Neural cell (in vitro differentiated cells): Measurements from ENCODE around the gene UNC5B. TPM values are rescaled to one million over a fixed set of nuclear protein-coding genes. Genes with fewer than 3 reads are reported as not detected.

ENCODE experiments used
- H2AFZ ChIP-seq: fragments of 200-600, 300-800 bp; sonication (generic), shearing (Covaris generic); 2 replicates; pipeline ENCODE4 v1.6.0; 2014; ENCODE audit warnings: low read depth, mild to moderate bottlenecking, antibody characterized with exemption, low read length, moderate library complexity
- H3F3A ChIP-seq: fragments of 200-600 bp; shearing (Covaris generic); 2 replicates; pipeline ENCODE4 v1.6.1; 2016; ENCODE audit warnings: mild to moderate bottlenecking, moderate library complexity, mixed read lengths, antibody characterized with exemption, low read length; ENCODE audit not compliant: insufficient read depth, poor library complexity, severe bottlenecking
- H3K27ac ChIP-seq: fragments of 200-600, 300-800 bp; sonication (generic), shearing (Covaris generic); 2 replicates; pipeline ENCODE4 v1.5.1; 2014; ENCODE audit warnings: mild to moderate bottlenecking, low read length, moderate library complexity
- H3K27me3 ChIP-seq: fragments of 300-800, 200-600 bp; sonication (generic), shearing (Covaris generic); 2 replicates; pipeline ENCODE4 v1.6.0; 2014; ENCODE audit warnings: mild to moderate bottlenecking, low read depth, low read length, moderate library complexity; ENCODE audit not compliant: insufficient read depth
- H3K36me3 ChIP-seq: fragments of 300-800, 200-600 bp; sonication (generic), shearing (Covaris generic); 2 replicates; pipeline ENCODE4 v1.5.1; 2014; ENCODE audit warnings: mild to moderate bottlenecking, antibody characterized with exemption, low read length, moderate library complexity; ENCODE audit not compliant: insufficient read depth
- H3K4me2 ChIP-seq: fragments of 300-800, 200-600 bp; sonication (generic), shearing (Covaris generic); 2 replicates; pipeline ENCODE4 v1.6.0; 2014; ENCODE audit warnings: mild to moderate bottlenecking, low read length
- H3K4me3 ChIP-seq: fragments of 300-800, 200-600 bp; sonication (generic), shearing (Covaris generic); 2 replicates; pipeline ENCODE4 v1.5.1; 2014; ENCODE audit warnings: mild to moderate bottlenecking, low read length, moderate library complexity
- H3K79me2 ChIP-seq: fragments of 200-600 bp; shearing (Covaris generic); replicated peaks from 2 replicates; pipeline ENCODE4 v1.6.0; 2014; ENCODE audit warnings: mild to moderate bottlenecking, low read length, moderate library complexity; ENCODE audit not compliant: insufficient read depth
- H3K9ac ChIP-seq: fragments of 300-800, 200-600 bp; sonication (generic), shearing (Covaris generic); 2 replicates; pipeline ENCODE4 v1.6.1; 2016; ENCODE audit warnings: mild to moderate bottlenecking, low read length, mixed read lengths
- H3K9me2 ChIP-seq: fragments of 200-600 bp; shearing (Covaris generic); 2 replicates; pipeline ENCODE4 v1.6.1; 2016; ENCODE audit warnings: mild to moderate bottlenecking, low read length, mixed read lengths; ENCODE audit not compliant: insufficient read depth
- H3K9me3 ChIP-seq: fragments of 200-600, 300-800 bp; sonication (generic), shearing (Covaris generic); 2 replicates; pipeline ENCODE4 v1.6.1; 2016; ENCODE audit warnings: mild to moderate bottlenecking, mixed run types, low read length, moderate library complexity, mixed read lengths
- H4K20me1 ChIP-seq: fragments of 200-600 bp; shearing (Covaris generic); 2 replicates; pipeline ENCODE4 v1.6.1; 2016; ENCODE audit warnings: mild to moderate bottlenecking, mixed run types; ENCODE audit not compliant: insufficient read depth
- EP300 ChIP-seq: fragments of 450-650 bp; conservative IDR thresholded peaks from 2 replicates; pipeline ENCODE4 v1.6.1; 2014; ENCODE audit warnings: antibody characterized with exemption, mild to moderate bottlenecking, moderate library complexity; ENCODE audit not compliant: poor library complexity, severe bottlenecking
- EZH2 ChIP-seq: fragments of 200-600, 300-800 bp; shearing (Covaris generic), sonication (generic); IDR thresholded peaks from 2 replicates; pipeline ENCODE4 v1.6.1; 2014; ENCODE audit warnings: antibody characterized with exemption, low read length, borderline replicate concordance, mild to moderate bottlenecking; ENCODE audit not compliant: insufficient read depth, poor library complexity, severe bottlenecking
- MXI1 ChIP-seq: fragments of 450-650 bp; conservative IDR thresholded peaks from 2 replicates; pipeline ENCODE4 v1.6.1; 2014; ENCODE audit warnings: antibody characterized with exemption, mild to moderate bottlenecking; ENCODE audit not compliant: poor library complexity, severe bottlenecking
- POLR2AphosphoS5 ChIP-seq: IDR thresholded peaks from 2 replicates; pipeline ENCODE4 v1.6.1; 2012
- RAD21 ChIP-seq: fragments of 450-650 bp; conservative IDR thresholded peaks from 2 replicates; pipeline ENCODE4 v1.6.1; 2014; ENCODE audit warnings: antibody characterized with exemption, mild to moderate bottlenecking, moderate library complexity
- SMC3 ChIP-seq: fragments of 450-650 bp; conservative IDR thresholded peaks from 2 replicates; pipeline ENCODE4 v1.6.1; 2014; ENCODE audit warnings: antibody characterized with exemption, mild to moderate bottlenecking, moderate library complexity; ENCODE audit not compliant: poor library complexity
- TAF1 ChIP-seq: IDR thresholded peaks from 2 replicates; pipeline ENCODE4 v1.6.1; 2012; ENCODE audit warnings: low read depth
- polyA plus RNA-seq: library from polyadenylated mRNA; depleted of rRNA; stranded (reverse); fragments of >200 nt; gene quantifications from 2 replicates; pipeline ENCODE4 v1.2.3, GENCODE V29; 2014
- TF ChIP-seq, protein P1 (sequence below): fragments of 450-650 bp; IDR thresholded peaks from 2 replicates; pipeline ENCODE4 v1.5.1; 2014; ENCODE audit warnings: antibody characterized with exemption, mild to moderate bottlenecking, moderate library complexity; ENCODE audit not compliant: poor library complexity, severe bottlenecking
- TF ChIP-seq, protein P2 (sequence below): IDR thresholded peaks from 2 replicates; pipeline ENCODE4 v1.6.1; 2012; ENCODE audit warnings: borderline replicate concordance

UNC5B gene
- polyA plus RNA-seq, 1 donor from 2014 or later: 2.0 TPM

DNA sequence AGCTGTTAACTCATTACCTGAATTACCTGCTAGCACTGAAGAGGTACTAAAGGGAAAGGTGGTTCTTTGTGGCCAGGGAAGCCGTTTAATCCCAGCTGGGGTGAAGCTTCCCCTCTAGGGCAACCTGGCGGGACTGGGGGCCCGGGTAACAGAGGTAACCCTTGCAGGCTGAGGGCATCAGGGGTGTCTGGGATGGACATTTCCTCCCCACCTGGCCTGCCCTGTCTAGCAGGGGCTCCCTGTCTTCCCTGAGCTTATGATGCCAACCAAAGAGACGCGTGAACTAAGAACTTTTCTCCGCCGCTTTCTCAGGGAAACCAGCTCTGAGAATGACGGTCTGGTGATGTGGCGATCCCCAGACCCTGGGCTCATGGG, 52.8 kb downstream of the UNC5B start:
- H3K36me3 ChIP-seq: no peaks in the 10 kb centered on the region
- no peaks in the 10 kb centered on the region for H3K9me3 ChIP-seq
- H3K4me2 ChIP-seq: no peak overlapping the region
- H3F3A ChIP-seq: no peaks in the 10 kb centered on the region
- no peaks in the 10 kb centered on the region for H3K27me3 ChIP-seq
- no peaks in the 10 kb centered on the region for H4K20me1 ChIP-seq
- no peaks in the 10 kb centered on the region for H3K9me2 ChIP-seq
- no peak overlapping the region for H3K9ac ChIP-seq
- TF ChIP-seq EP300 (no peak), TAF1 (no peak), SMC3 (no peak), EZH2 (no peak), MXI1 (no peak), POLR2AphosphoS5 (no peak), RAD21 (no peak)
- TF ChIP-seq, protein P1, sequence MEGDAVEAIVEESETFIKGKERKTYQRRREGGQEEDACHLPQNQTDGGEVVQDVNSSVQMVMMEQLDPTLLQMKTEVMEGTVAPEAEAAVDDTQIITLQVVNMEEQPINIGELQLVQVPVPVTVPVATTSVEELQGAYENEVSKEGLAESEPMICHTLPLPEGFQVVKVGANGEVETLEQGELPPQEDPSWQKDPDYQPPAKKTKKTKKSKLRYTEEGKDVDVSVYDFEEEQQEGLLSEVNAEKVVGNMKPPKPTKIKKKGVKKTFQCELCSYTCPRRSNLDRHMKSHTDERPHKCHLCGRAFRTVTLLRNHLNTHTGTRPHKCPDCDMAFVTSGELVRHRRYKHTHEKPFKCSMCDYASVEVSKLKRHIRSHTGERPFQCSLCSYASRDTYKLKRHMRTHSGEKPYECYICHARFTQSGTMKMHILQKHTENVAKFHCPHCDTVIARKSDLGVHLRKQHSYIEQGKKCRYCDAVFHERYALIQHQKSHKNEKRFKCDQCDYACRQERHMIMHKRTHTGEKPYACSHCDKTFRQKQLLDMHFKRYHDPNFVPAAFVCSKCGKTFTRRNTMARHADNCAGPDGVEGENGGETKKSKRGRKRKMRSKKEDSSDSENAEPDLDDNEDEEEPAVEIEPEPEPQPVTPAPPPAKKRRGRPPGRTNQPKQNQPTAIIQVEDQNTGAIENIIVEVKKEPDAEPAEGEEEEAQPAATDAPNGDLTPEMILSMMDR: no peak
- TF ChIP-seq, protein P2, sequence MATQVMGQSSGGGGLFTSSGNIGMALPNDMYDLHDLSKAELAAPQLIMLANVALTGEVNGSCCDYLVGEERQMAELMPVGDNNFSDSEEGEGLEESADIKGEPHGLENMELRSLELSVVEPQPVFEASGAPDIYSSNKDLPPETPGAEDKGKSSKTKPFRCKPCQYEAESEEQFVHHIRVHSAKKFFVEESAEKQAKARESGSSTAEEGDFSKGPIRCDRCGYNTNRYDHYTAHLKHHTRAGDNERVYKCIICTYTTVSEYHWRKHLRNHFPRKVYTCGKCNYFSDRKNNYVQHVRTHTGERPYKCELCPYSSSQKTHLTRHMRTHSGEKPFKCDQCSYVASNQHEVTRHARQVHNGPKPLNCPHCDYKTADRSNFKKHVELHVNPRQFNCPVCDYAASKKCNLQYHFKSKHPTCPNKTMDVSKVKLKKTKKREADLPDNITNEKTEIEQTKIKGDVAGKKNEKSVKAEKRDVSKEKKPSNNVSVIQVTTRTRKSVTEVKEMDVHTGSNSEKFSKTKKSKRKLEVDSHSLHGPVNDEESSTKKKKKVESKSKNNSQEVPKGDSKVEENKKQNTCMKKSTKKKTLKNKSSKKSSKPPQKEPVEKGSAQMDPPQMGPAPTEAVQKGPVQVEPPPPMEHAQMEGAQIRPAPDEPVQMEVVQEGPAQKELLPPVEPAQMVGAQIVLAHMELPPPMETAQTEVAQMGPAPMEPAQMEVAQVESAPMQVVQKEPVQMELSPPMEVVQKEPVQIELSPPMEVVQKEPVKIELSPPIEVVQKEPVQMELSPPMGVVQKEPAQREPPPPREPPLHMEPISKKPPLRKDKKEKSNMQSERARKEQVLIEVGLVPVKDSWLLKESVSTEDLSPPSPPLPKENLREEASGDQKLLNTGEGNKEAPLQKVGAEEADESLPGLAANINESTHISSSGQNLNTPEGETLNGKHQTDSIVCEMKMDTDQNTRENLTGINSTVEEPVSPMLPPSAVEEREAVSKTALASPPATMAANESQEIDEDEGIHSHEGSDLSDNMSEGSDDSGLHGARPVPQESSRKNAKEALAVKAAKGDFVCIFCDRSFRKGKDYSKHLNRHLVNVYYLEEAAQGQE: no peak
- no peaks in the 10 kb centered on the region for H3K79me2 ChIP-seq
- no peak overlapping the region for H3K27ac ChIP-seq
- H3K4me3 ChIP-seq: no peak overlapping the region
- no peak overlapping the region for H2AFZ ChIP-seq

DNA sequence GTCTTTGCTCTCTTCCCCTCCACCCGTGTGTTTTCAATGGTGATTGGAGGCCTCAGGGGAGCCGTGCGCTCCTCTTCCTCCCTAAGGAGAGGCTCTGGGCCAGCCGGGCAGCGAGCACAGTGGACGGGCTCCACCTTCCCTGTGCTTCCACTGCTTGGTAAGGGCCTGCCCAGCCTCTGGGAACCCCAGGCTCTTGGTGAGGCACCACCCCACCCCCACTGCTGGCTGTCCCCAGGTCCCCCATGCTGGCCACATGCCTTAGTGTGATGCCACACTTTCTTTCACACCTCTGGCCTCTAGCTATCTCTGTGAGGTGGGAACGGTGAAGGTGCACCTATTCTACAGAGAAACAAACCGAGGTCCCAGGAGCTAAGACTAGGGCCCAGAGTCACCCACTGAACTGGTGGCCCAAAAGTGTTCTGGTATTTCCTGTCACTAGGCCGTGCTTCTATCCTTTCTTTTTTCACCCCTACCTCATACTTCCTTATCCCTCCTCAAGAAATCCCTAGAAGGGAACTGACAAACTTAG, 53.3 kb downstream of the UNC5B start:
- no peaks in the 10 kb centered on the region for H3K79me2 ChIP-seq

More for the DNA sequence above, 53.3 kb downstream of the UNC5B start:
- H3K9ac ChIP-seq: no peak overlapping the region
- no peaks in the 10 kb centered on the region for H4K20me1 ChIP-seq
- H3K27me3 ChIP-seq: no peaks in the 10 kb centered on the region
- H3K4me3 ChIP-seq: no peak overlapping the region
- no peak overlapping the region for H3K27ac ChIP-seq
- TF ChIP-seq SMC3 (no peak), EZH2 (no peak), MXI1 (no peak), TAF1 (no peak)
- TF ChIP-seq, protein P2: no peak
- no peak overlapping the region for H2AFZ ChIP-seq
- H3K9me2 ChIP-seq: no peaks in the 10 kb centered on the region
- H3K9me3 ChIP-seq: no peaks in the 10 kb centered on the region
- H3K4me2 ChIP-seq: no peak overlapping the region
- H3K36me3 ChIP-seq: no peaks in the 10 kb centered on the region
- no peaks in the 10 kb centered on the region for H3F3A ChIP-seq
